Forelimb muscle (tissue), 1 donor: Measurements from ENCODE around the gene CEP170B. TPM values are rescaled to one million over a fixed set of nuclear protein-coding genes. Genes with fewer than 3 reads are reported as not detected.
"Not testable (repeated sequence)": the region's sequence is repeated elsewhere in the genome, so short reads cannot be mapped to it uniquely, and the experiment has no call there.

Experiments used
- DNase-seq: peaks from one replicate; pipeline ENCODE4 v3.0.0-alpha.2; 2013; ENCODE audit warnings: low read depth
- polyA plus RNA-seq: library from polyadenylated mRNA; unstranded; fragments of 120-200 nt; gene quantifications from one replicate; pipeline ENCODE4 v1.2.1, GENCODE V29; 2013; ENCODE audit not compliant: insufficient read length

CEP170B gene
- polyA plus RNA-seq, 1 donor = 2.3 TPM

DNA sequence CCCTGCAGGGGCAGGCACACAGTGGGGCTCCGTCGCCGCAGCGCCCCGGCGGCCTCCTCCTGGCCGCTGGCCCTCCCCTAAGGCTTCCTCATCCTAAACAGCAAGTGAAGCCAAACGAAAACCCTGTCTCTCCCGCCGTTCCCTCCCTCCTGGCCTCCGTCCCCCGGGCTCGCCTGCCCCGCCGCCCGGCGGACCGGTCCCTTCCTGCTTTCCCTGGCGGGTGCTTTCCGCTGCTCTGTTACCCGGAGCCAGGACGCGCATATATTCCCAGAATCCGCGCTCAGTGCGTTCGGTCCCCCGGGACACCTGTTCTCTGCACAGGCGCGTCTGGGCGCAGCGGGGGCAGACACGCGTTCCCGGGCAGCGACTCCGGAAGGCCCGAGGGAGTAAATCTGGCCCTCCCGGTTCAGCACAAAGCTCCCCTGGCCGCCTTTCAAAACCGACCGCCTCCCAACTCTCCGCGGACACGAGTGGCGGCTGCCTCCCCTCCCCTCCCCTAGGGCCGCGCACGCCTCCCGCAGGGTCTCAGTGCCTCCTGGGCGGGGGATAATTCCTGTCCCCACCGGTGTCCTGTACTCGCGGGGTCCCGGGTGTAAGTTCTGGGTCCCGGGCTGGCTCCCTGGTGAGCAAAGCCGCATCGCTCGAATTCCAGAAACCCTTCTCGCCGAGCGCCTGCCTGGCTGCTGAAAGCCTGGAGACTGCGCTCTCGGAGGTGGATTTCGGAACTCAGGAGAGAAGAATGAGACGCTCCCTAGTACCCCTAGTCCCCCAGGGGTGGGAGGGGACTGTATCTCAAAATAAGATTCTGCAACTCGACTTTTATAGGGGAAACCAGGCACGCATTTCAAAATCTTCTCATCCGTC is 21.4 kb upstream of the CEP170B start:
- no peak for DNase-seq

DNA sequence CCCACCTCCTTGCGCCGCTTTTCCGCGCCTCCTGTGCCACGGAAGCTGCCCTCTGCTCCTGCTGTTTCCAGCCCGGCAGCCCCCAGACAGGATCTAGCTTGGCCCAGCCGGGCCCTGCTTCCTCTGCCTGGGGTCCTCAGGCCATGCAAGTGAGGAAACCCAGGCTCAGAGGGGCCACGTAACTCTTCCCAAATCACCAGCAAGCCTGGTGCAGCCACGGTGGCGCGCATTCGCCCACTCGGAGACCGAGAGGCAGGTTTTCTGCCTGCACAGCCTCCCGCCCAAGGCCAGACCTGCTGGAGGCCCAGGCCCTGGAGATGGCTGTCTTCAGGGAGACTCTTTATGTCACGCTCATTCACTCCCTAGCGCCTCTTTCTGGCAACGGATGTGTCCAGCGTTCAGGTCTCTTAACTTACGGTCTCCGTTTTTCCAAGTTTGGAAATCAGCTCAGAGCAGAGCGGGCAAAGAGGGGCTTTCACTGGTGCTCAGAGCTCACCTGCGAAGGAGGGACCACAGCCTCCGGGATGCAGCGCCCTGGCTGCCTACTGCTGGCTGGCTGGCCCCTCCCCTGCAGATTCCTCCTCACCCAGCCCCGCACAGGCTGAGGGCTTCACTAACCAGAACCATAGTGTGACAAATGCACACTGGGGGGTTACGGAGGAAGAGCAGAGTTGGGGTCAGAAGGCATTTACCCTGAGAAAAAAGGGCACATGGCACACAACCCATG is 20.6 kb upstream of the CEP170B start:
- no peak for DNase-seq

DNA sequence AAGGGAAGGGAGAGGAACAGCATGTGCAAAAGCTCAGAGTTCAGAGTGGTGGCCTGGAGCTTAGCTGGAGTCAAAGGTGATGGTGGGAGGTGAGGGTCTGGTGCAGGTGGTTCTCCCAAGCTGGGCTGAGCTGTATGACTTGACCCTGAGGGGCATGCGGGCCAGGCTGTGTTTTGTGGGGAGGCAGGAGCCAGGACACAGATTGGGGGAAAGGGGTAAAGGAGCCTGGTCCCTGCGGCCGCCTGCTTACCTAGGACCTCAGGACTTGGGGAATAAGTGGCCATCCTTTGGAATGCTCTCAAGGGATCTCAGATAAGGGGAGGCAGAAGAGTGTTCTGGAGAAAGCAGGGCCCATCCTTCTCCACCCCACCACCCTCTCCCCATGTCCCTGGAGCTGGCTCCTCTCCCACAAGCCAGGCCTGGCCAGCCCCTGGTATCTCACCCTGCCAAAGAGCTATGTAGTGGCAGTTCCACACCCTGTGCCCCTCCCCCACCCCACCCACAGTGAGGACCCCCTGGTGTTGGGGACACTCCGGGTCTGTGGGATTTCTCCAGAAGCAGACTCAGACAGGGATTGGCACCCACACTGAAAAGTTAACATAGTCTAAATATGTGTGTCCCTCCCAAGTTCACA is 19.9 kb upstream of the CEP170B start:
- no peak for DNase-seq

DNA sequence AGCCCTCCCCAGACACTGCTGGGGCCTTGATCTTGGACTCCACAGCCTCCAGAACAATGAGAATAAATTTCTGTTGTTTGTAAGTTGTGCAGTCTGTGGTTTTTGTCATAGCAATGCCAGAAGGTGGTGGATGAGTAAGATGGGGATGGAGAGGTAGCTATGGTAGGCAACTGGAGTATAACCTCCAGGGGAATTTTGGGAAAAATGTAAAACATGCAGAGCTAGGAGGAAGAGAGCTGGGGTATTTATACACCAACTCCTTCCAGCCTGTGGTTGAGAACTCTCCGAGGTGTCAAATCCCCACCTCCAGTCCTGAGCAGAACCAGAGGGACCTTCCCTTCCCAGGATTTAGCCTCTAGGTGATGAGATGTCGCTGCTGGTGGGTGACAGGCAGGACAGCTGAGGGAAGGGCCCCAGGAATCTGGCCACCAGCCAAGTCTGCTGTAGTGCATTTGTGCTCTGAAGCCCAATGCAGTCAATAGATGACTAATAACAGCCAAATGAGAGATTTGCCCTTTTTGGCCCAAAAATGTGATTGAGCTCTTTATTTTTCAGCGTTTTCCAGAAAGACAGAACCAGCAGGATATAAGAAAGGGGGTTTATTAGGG is 19.1 kb upstream of the CEP170B start:
- no peak for DNase-seq

DNA sequence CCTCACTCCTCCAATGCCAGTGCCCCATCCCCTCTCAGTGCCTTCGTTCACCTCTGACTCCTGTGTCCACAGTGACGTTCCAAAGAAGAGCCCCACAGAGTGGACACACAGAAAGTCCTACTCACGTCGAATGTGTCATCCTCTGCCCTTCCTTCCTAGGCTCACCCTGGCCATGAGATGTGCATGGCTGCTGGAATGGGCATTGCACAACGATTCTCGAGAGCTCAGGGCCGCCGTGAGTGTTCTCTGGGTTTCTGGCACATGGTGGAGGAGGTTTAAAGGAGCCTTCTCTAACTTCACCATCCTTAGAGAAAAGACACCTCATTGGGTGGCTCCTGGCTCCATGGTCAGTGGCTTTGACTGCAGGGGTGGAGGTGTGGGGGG is 12.8 kb upstream of the CEP170B start:
- no peak for DNase-seq

DNA sequence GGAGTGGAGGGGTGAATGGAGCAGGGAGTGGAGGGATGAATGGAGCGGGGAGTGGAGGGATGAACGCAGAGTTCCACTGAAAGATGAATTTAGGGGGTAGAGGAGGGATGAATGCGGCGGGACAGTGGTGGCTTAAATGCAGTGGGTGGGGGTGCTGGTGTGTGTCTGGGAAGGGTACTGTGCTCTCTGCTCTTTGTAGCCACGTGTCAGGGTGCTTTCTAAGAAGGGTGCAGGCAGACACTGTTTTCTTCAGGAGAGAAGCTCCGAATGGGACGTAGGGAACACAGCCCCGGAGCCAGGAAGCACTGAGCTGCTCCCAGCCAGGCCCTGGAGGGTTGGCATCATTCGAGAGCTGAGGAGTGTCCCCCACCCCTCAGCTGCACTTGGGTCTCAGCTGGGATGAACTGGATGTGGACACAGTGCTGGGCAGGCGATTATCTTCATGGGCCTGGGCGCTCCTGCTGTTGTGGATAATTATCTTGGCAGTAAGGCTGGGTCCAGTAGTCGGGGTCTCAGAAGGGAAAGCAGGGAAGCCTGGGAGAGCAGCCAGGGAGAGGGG is 9.5 kb upstream of the CEP170B start:
- no peak for DNase-seq

DNA sequence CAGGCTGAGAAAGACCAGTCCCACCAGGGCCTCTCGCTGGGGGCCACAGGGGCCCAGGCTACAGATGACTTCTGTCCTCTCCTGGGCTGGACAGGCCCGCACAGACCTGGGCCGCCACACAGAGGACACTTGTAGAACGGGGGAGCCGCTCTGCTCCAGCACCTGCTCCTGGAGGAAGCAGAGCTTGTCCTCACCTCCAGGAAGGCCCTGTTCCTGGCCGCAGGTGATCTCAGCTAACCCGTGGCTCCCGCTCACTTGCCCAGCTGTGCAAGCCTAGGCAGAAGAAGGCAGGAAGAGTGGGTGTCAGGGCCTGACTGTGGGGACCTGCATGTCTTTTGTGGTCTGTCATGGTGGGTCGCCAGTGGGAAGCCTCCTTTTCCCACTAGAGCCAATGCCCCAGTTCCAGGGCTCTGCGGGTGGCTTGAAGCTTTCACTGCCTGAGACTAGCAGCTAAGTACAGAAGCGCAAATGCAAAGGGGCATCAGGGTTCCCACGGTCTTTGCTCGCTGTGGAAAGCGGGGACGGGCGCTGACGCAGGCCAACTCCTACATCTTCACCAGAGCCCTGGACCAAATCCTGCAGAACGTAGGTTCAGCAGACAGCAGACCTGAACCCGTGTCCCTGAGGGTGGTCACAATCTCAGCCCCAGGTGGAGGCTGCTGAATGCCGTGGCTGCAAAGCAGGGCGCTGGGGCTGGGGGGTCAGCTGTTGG is 8.8 kb upstream of the CEP170B start:
- no peak for DNase-seq

DNA sequence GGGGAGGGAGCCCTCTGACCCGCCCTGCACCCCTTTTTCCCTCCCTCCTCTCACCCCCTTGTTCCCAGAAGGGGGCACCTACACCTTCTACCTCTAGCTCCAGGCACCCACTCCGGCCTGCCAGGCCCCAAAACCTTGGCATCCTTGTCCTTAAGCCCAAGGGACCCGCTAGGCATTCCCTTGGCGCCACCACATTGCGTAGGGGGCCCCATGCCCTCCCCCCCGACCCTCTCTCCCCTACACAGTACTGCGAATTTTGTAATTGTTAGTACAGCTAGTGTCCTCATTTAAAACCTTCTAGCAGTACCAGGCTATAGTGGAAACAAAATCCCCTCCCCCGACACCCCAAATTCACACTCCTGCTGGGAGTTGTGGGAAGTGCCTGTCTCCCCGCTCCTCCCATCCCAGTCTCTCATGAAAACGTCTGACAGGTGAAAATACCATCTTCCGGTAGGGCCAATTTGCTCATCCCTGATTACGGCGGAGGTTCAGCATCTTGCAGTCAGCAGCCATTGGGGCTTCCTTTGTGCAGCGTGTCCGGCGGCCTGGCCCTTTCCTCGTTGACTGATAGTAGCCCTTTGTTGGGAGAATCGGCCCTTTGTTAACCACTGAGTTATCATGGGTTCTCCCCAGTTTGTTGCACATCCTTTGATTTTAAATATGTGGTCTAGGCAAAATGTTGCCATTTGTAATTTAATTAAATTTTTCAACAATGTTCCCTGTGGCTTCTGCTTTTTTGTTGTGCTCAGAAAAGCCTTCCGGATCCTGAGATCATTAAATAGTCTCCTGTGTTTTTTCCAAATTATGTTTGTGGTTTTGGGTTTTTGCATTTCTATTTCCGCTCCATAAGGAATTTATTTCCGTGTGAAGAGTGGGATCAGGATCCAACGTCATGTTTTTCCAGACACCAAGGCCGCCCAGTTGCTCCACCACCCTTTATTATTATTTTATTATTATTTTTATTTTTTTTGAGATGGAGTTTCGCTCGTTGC is 7.9 kb upstream of the CEP170B start:
- DNase-seq = no peak

DNA sequence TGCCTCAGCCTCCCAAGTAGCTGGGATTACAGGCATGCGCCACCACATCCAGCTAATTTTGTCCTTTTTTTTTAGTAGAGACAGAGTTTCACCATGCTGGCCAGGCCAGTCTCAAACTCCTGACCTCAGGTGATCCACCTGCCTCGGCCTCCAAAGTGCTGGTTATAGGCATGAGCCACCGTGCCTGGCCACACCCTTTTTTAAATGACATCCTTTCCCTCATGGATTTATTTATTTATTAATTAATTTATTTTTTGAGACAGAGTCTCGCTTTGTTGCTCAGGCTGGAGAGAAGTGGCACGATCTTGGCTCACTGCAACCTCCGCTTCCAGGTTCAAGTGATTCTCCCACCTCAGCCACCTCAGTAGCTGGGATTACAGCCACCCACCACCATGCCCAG is 7.1 kb upstream of the CEP170B start:
- DNase-seq = not testable (repeated sequence)

DNA sequence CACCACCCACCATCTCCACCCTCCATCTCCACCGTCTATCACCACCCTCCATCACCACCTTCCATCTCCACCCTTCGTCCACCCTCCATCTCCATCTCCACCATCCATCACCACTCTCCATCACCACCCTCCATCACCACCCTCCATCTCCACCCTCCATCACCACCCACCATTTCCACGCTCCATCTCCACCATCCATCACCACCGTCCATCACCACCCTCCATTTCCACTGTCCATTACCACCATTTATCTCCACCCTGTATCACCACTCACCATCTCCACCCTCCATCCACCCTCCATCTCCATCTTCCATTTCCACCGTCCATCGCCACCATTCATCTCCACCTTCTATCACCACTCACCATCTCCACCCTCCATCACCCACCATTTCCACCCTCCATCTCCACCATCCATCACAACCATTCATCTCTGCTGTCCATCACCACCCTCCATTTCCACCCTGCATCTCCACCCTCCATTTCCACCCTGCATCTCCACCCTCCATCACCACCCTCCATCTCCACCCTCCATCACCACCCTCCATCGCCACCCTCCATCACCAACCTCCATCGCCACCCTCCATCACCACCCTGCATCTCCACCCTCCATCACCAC is 6.1 kb upstream of the CEP170B start:
- no peak for DNase-seq

DNA sequence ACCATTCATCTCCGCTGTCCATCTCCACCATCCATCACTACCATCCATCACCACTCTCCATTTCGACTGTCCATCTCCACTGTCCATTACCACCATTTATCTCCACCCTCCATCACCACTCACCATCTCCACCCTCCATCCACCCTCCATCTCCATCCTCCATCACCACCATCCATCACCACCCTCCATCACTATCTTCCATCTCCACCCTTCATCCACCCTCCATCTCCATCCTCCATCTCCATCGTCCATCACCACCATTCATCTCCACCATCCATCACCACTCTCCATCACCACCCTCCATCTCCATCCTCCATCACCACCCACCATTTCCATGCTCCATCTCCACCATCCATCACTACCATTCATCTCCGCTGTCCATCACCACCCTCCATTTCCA is 5.2 kb upstream of the CEP170B start:
- no peak for DNase-seq

DNA sequence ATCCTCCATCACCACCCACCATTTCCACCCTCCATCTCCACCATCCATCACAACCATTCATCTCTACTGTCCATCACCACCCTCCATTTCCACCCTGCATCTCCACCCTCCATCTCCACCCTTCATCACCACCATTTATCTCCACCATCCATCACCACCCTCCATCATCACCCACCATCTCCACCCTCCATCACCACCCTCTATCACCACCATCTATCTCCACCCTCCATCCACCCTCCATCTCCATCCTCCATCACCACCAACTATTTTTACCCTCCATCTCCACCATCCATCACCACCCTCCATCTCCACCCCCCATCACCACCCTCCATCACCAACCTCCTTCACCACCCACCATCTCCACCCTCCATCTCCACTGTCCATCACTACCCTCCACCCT is 4.7 kb upstream of the CEP170B start:
- no peak for DNase-seq

DNA sequence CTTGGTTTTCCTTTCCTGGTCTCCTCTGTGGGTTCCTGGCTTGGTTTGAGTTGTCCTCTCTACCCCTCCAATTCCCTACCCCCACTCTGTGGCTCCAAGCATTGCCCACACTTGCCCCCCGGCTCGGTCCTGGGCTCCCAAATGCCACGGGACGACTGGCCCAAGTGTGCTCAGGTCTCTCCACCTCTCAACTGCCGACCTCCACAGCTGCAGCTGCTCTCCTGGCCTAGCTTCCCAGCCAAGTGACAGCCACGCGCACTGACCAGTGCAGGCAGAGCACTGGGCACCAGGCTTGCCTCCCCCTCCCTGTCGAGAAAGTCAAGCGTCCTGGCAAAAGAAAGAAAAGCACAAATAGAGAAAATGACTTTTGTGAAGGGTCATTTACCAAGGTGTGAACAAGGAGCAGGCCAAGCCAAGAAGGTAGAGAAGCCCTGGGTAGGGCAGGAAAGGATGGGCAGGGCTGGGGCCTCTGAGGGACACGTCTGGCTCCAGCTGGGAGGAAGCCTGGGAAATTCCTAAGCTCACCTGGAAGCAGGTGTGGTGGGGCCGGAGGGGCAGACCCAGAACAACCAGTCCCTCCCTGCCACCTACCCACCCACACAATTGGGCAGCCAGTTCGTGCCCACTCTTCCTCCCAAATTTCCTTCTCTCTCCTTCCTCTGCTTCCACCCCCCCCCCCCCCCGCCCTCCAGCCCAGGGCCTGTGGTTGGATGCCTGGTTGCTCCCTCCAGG is 1.8 kb upstream of the CEP170B start:
- no peak for DNase-seq

DNA sequence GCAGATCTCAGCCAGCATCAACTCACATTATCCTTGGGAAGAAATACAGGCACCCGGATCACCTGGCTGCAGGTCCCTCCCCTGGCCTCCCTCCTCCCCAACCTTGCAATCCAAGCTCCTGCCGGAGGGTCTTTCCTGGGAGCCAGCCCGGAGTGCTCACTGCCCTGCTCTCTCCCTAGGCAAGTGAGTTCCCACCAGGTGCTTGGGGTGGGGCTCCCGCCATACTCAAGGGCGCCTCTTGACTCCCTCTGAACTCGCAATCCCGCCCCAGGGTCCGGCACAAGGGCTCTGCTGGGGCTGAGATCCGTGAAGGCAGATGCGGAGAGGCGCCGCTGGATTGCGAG is 1.2 kb upstream of the CEP170B start:
- no peak for DNase-seq

DNA sequence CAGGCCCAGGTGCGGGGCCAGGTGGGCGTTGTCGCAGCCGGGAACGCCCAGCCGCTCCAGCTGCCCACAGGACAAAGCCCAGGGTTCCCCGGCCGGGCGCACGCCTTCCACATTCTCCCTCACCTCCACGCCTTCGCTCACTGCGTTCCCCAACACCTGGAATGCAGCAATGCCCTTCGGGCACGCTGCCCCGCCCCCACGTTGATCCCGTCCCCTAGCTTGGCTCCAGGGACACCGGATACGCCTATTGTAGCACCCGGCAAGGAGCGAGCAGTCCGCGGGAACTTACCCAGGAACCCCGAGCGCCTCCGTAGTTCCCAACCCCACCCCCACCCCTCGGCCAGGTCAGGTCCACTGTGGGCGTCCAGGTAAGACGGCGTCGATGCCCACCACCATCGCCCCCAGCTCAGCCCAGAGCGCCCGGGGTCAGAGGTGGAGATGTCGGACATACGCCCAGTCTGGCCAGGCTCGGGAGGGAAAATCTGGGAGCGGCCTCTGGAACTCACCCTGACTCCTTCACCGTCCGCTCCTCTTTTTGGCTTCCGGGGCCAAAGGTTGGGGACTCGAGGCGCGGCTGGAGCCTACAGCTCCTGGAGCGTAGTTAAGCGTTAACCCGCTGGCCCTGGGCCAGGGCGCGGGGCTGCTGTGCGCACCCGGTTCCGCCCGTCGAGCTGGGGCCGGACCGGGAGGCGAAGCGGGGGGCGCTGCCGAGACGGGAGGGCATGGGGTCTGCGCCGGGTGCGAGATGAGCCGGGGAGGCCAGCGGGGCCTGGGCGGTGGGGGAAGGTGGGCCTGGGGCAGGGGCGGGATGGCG is 594 bp upstream of the CEP170B start:
- no peak for DNase-seq

DNA sequence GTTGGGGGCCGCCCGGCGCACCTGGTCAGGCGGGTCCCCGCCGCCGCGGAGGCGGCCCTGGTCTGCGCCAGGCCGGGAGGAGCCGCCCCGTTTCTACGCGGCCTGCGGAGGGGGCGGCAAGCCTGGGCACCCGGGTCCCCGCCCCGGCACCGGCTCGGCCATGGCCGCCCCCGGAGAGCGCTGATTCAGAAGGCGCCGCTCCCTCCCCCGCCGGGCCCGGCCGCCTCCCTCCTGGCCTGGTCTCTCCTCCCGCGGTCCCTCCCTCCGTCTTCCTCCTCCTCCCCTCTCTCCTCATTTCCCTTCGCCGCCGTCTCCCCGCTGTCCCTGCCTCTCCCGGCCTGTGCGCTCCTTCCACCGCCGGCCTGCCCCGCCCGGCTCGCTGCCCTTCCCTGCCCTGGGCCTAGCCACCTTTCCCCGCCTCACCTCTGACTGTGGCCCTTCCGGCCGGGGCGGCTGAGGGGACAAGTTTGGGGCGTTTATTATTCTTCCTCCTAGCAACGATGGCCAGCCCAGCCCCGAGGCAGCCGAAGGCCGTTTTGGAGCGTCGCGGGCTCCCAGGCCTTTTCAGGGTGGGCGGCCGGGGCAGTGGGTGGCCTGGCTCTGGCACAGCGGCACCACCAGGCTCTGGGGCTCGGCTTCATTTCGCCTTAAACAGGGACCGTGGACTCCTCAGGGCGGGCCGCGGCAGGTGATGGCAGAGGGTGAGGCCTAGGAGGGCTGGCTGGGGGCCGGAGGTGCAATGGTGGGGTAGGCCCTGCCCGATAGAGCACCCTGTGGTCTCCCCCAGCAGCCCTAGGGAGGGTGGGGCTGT is 768 bp downstream of the CEP170B start:
- DNase-seq = no peak
